Caki2 (cell line): ENCODE measurements around the gene TM7SF2. TPM values are rescaled to one million over a fixed set of nuclear protein-coding genes. Genes with fewer than 3 reads are reported as not detected.
A peak's percentile ranks its signal among the peaks of the same experiment; 100 is the strongest.

Experiments
- DNase-seq: peaks from one replicate; pipeline ENCODE4 v3.0.0-alpha.2; 2015; ENCODE audit warnings: low read depth
- in situ Hi-C: cut with HindIII; loops from 2 replicates; pipeline ENCODE4 v1.10.0; 2016; ENCODE audit warnings: low sequenced_read_pairs, low pct_unique_long_range_greater_than_20kb, mixed read lengths
- total RNA-seq: library from RNA; depleted of rRNA; stranded (reverse); fragments of >200 nt; shearing (Covaris generic); gene quantifications from 2 replicates; pipeline ENCODE4 v1.2.3, GENCODE V29; 2014; ENCODE audit warnings: low replicate concordance

TM7SF2 gene
- total RNA-seq, 1 experiment from 2014 or later, result 19.1 TPM

DNA sequence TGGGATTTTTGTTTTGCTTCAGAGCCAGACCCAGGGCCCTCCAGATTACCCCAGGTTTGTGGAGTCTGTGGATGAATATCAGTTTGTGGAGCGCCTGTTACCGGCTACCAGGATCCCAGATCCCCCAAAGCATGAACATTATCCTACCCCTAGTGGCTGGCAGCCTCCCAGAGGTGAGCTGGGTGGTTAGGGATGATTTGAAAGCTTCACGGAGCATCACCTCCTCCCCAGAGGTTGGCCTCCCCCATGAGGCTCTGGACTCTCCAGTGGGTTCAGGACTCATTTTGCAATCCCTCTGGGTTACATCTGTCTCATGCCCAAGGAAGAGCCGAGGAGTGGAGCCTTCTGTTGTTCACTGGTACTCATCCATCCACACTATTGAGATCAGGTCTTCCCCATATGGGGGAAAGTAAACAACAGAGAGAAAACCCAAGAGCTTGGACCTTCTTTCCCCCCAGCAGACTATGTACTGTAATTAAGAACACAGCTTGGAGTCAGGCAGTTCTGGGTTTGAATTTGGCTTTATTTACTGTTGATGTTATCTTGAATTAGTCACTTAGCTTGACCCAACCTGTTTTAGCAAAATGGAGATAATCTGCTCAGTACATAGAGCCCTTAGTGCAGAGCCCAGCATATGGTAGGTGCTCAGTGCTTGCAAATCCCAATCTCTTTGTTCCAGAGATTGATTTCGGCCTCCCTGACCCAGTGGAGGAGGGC lies 13.0 kb downstream of the TM7SF2 start:
- in situ Hi-C loops, result no loop called here
- no peak for DNase-seq

DNA sequence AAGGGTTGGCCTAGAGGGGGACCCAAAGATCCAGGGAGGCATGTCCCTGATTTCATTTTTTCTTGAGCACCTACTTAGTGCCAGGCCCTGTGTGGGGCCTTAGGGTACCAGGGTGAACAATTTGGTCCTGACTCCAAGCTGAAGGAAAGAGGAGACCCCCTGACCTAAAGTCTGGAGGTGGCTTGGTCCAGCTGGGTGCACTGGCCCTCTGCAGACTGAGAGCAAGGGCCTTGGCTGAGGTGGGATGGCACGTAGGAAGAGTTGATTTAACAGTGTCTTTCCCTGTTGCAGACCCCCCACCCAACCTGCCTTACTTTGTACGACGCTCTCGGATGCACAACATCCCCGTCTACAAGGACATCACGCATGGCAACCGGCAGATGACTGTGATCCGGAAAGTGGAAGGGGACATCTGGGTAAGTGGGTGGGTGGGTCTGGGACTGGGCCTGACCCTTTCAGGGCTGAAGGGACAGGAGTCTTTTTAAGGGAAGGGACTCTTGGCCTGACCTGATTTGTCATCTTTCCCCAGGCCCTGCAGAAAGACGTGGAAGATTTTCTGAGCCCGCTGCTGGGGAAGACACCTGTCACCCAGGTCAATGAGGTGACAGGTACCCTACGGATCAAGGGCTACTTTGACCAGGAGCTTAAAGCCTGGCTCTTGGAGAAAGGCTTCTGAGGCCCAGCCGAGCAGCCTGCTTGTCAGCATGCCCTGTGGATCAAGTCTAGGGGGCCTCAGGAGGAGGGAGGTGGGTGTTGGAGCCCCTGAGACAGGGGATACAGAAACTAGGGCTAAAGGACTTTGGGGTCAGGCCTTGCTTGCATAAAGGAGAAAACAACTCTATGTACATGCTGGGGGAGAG lies 13.8 kb downstream of the TM7SF2 start:
- in situ Hi-C loops, result no loop called here
- no peak for DNase-seq

GRCh38 chr11:65126624-65127274 lies 15.1 kb downstream of the TM7SF2 start:
- in situ Hi-C loops, result no loop called here

DNA sequence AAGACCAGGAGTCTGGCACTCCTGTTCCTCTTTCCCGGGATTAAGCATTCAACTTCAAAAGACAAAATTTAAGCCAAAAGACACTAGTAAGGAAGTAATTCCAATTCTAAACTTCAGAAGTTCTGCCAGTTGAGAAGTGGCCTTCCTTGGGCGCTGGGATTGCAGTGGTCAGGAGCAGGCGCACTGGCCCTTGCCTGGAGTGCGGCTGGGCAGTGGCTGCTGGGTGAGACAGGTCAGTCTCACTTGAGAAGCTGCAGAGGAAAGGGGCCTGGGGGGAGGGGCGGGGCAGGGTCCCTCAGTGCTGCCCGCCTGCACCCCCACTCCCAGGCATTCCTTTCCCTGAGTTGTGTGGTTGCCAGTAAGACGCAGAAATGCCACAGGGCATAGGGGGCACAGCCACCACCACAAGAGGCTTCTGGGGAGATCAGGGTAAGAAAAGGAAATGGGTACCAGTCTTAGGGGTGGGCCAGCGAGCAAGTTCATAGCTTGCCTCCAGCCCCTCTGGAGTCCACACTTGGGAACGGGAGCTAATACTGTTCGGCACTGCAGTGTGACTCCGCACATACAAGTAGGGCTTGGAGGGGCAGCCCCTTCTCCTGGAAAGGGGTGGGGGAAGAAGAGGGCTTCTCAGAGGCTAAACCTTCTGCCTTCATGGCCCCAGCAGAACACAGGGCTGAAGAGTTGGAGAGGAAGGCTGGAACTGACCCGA lies 16.0 kb downstream of the TM7SF2 start:
- no peak for DNase-seq
- in situ Hi-C loops, result no loop called here

More at GRCh38 chr11:65126624-65127274, 15.1 kb downstream of the TM7SF2 start:
- DNase-seq, result no peak

GRCh38 chr11:65128182-65129145 lies 16.8 kb downstream of the TM7SF2 start:
- in situ Hi-C loops, result no loop called here
- DNase-seq, result no peak

- in situ Hi-C loops, result no loop called here
- DNase-seq, result no peak
Observed at GRCh38 chr11:65129649-65130441, 18.2 kb downstream of the TM7SF2 start.

GRCh38 chr11:65130631-65131416 lies 19.2 kb downstream of the TM7SF2 start:
- no peak for DNase-seq

GRCh38 chr11:65131417-65131776 lies 19.7 kb downstream of the TM7SF2 start:
- no peak for DNase-seq
- in situ Hi-C loops, result no loop called here

More at GRCh38 chr11:65130631-65131416, 19.2 kb downstream of the TM7SF2 start:
- in situ Hi-C loops, result no loop called here

DNA sequence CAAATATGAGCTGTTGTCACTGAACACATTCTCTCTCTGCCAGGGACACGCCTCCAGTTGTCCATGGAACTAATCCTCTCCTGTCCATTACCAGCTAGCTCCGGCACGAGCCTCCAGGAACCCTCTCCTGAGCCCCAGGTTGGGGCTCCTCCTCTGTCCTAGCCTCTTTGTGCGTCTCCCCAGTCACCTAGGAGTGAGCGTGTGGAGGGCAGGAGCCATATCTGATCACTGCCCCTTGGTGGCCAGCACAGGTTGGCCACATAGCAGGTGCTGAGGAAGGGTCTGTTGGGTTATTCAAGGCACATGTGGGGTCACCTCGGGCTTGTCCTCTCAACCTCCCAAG lies 20.2 kb downstream of the TM7SF2 start:
- in situ Hi-C loops, result no loop called here
- DNase-seq, result no peak

DNA sequence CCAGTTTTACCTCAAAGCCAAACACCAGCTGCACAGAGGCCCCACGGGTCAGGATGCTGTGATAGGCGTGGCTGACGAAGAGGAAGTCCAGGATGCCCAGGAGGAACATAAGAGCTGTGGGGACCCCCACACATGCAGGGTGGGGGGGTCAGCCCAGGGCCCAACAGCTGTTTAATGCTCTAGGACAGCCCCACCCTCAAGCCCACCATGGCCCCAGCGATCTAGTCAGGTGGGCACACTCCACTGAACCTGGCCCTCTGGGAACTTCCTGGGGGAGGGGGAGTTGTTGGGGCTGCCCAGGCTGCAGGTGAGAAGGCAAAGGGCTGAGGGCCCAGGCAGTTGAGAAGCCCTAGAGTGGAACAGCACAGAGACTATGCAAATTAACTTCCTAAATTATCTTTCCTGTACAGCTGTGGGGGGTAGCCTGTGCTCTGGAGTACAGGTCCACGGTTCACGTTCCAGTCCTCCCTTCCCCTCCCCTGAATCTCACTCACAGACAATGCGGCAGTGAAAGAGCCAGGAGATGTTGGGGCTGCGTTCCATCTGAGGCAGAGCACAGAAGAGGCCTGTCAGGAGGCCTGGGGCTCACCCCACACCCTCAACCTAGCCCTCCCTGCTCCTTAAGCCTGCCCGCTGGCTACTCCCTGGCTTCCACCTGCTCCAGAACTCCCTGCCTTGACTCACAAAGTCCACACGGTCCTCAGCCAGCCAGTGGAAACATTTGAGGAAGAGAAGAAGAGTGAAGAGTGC lies 20.7 kb downstream of the TM7SF2 start:
- in situ Hi-C loops, result no loop called here
- DNase-seq, result no peak

DNA sequence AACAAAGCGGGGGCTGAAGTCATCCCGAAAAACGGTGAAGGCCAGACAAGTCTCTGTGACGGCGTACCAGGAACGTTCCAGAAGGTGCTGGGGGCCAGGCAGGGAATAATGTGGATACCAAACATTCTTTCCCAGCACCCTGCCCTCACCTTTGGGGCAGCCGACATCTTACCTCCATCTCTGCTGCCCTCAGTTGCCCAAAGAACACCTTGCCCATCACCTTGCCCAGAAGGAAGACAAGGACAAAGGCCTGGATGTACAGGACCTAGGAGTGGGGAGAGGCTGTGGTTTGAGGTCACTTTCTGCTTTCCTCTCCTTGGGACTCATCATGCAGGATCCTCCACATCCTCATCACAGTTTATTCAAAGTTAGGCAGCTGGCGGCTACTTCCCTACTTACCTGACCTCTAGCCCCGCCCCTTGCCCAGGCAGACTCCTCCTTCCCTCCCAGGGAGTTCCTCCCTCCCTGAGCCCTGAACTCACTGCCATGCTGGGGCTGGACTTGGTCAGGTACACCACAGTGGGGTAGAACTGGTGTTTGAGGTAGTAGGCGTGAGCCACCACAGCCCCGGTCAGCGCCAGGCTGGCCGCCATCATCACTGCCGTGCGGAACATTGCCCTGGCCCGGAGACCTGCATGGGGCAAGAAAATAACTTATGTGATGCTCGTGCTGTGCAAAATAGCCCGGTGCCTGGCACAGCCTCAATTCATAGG lies 21.5 kb downstream of the TM7SF2 start:
- no peak for DNase-seq
- in situ Hi-C loops, result no loop called here

GRCh38 chr11:65133724-65134123 lies 22.1 kb downstream of the TM7SF2 start:
- in situ Hi-C loops, result no loop called here

GRCh38 chr11:65134240-65134951 lies 22.7 kb downstream of the TM7SF2 start, which contains the start of gene SYVN1:
Gene SYVN1 (minus strand): TSS chr11:65134519. CDS start chr11:65133601, 918 bp downstream.
- peak; percentile 84 for DNase-seq
- in situ Hi-C loops, result no loop called here

More at GRCh38 chr11:65133724-65134123, 22.1 kb downstream of the TM7SF2 start:
- no peak for DNase-seq

- DNase-seq, result peak; percentile 96
- in situ Hi-C loops, result no loop called here
Observed at GRCh38 chr11:65134952-65135632, 23.4 kb downstream of the TM7SF2 start.
